Progenitor cell of endocrine pancreas (in vitro differentiated cells): Measurements from ENCODE around the gene IPO11. TPM values are rescaled to one million over a fixed set of nuclear protein-coding genes. Genes with fewer than 3 reads are reported as not detected.
A peak's percentile ranks its signal among the peaks of the same experiment; 100 is the strongest.

Source experiments
- DNase-seq: peaks from one replicate; pipeline ENCODE4 v3.0.0; 2021; ENCODE audit warnings: low spot score; ENCODE audit not compliant: unreplicated experiment
- H3K27ac Mint-ChIP-seq: 2 replicates; pipeline ENCODE4 v1.8.0; 2021; ENCODE audit warnings: mild to moderate bottlenecking, moderate library complexity, mixed read lengths
- H3K27me3 Mint-ChIP-seq: 2 replicates; pipeline ENCODE4 v1.8.0; 2021; ENCODE audit warnings: mixed read lengths
- H3K36me3 Mint-ChIP-seq: 2 replicates; pipeline ENCODE4 v1.8.0; 2022; ENCODE audit warnings: mixed read lengths; ENCODE audit not compliant: insufficient read depth
- H3K4me1 Mint-ChIP-seq: 2 replicates; pipeline ENCODE4 v1.8.0; 2021; ENCODE audit warnings: low read depth, mixed read lengths
- H3K4me3 Mint-ChIP-seq: 2 replicates; pipeline ENCODE4 v1.8.0; 2021; ENCODE audit warnings: low read depth, mild to moderate bottlenecking, moderate library complexity, mixed read lengths
- H3K9me3 Mint-ChIP-seq: 2 replicates; pipeline ENCODE4 v1.8.0; 2021; ENCODE audit warnings: low read depth, mixed read lengths
- CTCF ChIP-seq: fragments of 200-600 bp; sonication (generic); IDR thresholded peaks from one replicate; pipeline ENCODE4 v1.5.0; 2021; ENCODE audit warnings: antibody characterized with exemption, mild to moderate bottlenecking; ENCODE audit not compliant: unreplicated experiment
- long read RNA-seq: library from polyadenylated mRNA; unstranded; transcript quantifications from one replicate; pipeline ENCODE4 v2.0.0, GENCODE V29; 2020
- total RNA-seq: library from RNA; stranded (reverse); gene quantifications from 2 replicates; pipeline ENCODE4 v1.2.1, GENCODE V29; 2021

Gene IPO11
- 32.7 and 36.2 TPM in 2 replicates for total RNA-seq
- long read RNA-seq, full-length matches to known transcripts, result 11 of 40 reads
- long read RNA-seq, partial matches to known transcripts, result 21 of 40 reads
- long read RNA-seq, other reads (novel, unspliced or antisense), result 8 of 40 reads

GRCh38 chr5:62412549-62413329 lies at the start of gene IPO11:
Gene IPO11, plus strand, starts transcription at chr5:62412763. Its CDS starts 24,517 bp downstream, at chr5:62437280.
- H3K36me3 Mint-ChIP-seq, result no peaks in the 10 kb centered on the region
- no peaks in the 10 kb centered on the region for H3K9me3 Mint-ChIP-seq
- H3K4me1 Mint-ChIP-seq, result peaks cover 8% of the 10 kb centered on the region
- no peak for TF ChIP-seq CTCF
- peak; percentile 96 for DNase-seq
- peak within 1 kb of the TSS; percentile 95 for H3K4me3 Mint-ChIP-seq
- H3K27me3 Mint-ChIP-seq, result no peaks in the 10 kb centered on the region
- H3K27ac Mint-ChIP-seq, result peak within 1 kb of the TSS; percentile 92

GRCh38 chr5:62369039-62369438 lies 43.5 kb upstream of the IPO11 start:
- Mint-ChIP-seq H3K27me3 (no peaks in the 10 kb centered on the region), H3K4me3 (no peak overlapping the region), H3K27ac (no peak overlapping the region), H3K4me1 (no peaks in the 10 kb centered on the region), H3K36me3 (peaks cover 32% of the 10 kb centered on the region), H3K9me3 (no peaks in the 10 kb centered on the region)
- TF ChIP-seq CTCF, result no peak
- no peak for DNase-seq

- no peaks in the 10 kb centered on the region for H3K27me3 Mint-ChIP-seq
- no peak overlapping the region for H3K4me3 Mint-ChIP-seq
- no peaks in the 10 kb centered on the region for H3K9me3 Mint-ChIP-seq
- H3K27ac Mint-ChIP-seq, result no peak overlapping the region
- peaks cover 18% of the 10 kb centered on the region for H3K36me3 Mint-ChIP-seq
- no peak for TF ChIP-seq CTCF
- DNase-seq, result no peak
- H3K4me1 Mint-ChIP-seq, result no peaks in the 10 kb centered on the region
Observed at GRCh38 chr5:62371409-62371808, 41.2 kb upstream of the IPO11 start.

- no peak overlapping the region for H3K27ac Mint-ChIP-seq
- peaks cover 15% of the 10 kb centered on the region for H3K36me3 Mint-ChIP-seq
- H3K4me3 Mint-ChIP-seq, result no peak overlapping the region
- no peaks in the 10 kb centered on the region for H3K4me1 Mint-ChIP-seq
- no peaks in the 10 kb centered on the region for H3K27me3 Mint-ChIP-seq
- no peak for DNase-seq
- H3K9me3 Mint-ChIP-seq, result no peaks in the 10 kb centered on the region
- no peak for TF ChIP-seq CTCF
Observed at GRCh38 chr5:62372600-62372999, 40.0 kb upstream of the IPO11 start.

- Mint-ChIP-seq H3K27me3 (no peaks in the 10 kb centered on the region), H3K4me3 (no peak overlapping the region), H3K4me1 (no peaks in the 10 kb centered on the region), H3K27ac (no peak overlapping the region), H3K9me3 (no peaks in the 10 kb centered on the region), H3K36me3 (peaks cover 18% of the 10 kb centered on the region)
- DNase-seq, result no peak
- no peak for TF ChIP-seq CTCF
Observed at GRCh38 chr5:62373382-62373781, 39.2 kb upstream of the IPO11 start.
